Retinal pigment epithelial cell (primary cell): ENCODE data around the gene PEMT.

Source experiments
- DNase-seq: peaks from one replicate; pipeline ENCODE4 v3.0.0-alpha.2; 2010; ENCODE audit warnings: low read depth
- H3K4me3 ChIP-seq: 2 replicates; pipeline ENCODE4 v1.5.1; 2011; ENCODE audit warnings: mild to moderate bottlenecking, low read length, control low read depth, moderate library complexity
- CTCF ChIP-seq: conservative IDR thresholded peaks from 2 replicates; pipeline ENCODE4 v1.5.1; 2011; ENCODE audit warnings: low read depth, low read length, control low read depth, inconsistent platforms

The PEMT gene

GRCh38 chr17:17498606-17499301, 92.8 kb downstream of the PEMT start:
- no peak for DNase-seq
- H3K4me3 ChIP-seq: no peak overlapping the region
- no peak for TF ChIP-seq CTCF

GRCh38 chr17:17497845-17498520, 93.5 kb downstream of the PEMT start:
- DNase-seq: no peak
- H3K4me3 ChIP-seq: no peak overlapping the region
- no peak for TF ChIP-seq CTCF

- H3K4me3 ChIP-seq: no peak overlapping the region
- DNase-seq: no peak
These were observed 94.3 kb downstream of the PEMT start for GRCh38 chr17:17497065-17497844.

GRCh38 chr17:17496189-17497064, 95.1 kb downstream of the PEMT start, which contains the start of gene RASD1:
Gene RASD1 (minus strand): TSS chr17:17496395. CDS start chr17:17496181, 214 bp downstream.
- peak within 1 kb of the TSS; percentile 59 for H3K4me3 ChIP-seq
- peak; percentile 61 for TF ChIP-seq CTCF
- peak; percentile 29 for DNase-seq

More at GRCh38 chr17:17497065-17497844, 94.3 kb downstream of the PEMT start:
- no peak for TF ChIP-seq CTCF

- DNase-seq: no peak
- no peak for TF ChIP-seq CTCF
- H3K4me3 ChIP-seq: peak overlapping the region; percentile 28
These were observed 95.8 kb downstream of the PEMT start for GRCh38 chr17:17495536-17496188.
